Hypothalamus (tissue), 51 donors: ENCODE measurements around the gene HAPLN3.
A peak's percentile ranks its signal among the peaks of the same experiment; 100 is the strongest.
"Not testable (repeated sequence)": the region's sequence is repeated elsewhere in the genome, so short reads cannot be mapped to it uniquely, and the experiment has no call there.

Source experiments
- DNase-seq, 51 donors: peaks; one replicate each; lab custom pipeline; 2025; lab: John Stamatoyannopoulos, UW

The HAPLN3 gene

GRCh38 chr15:88894819-88895767 is at the start of gene HAPLN3:
Gene HAPLN3 (minus strand): TSS chr15:88895544. CDS start chr15:88887298, 8,246 bp downstream.
- DNase-seq = no peak

GRCh38 chr15:88940110-88940675 is 44.8 kb upstream of the HAPLN3 start:
- no peak for DNase-seq

- DNase-seq = no peak
Measured at GRCh38 chr15:88939486-88939806, 44.1 kb upstream of the HAPLN3 start.

- no peak for DNase-seq
Measured at GRCh38 chr15:88938802-88939485, 43.6 kb upstream of the HAPLN3 start.

GRCh38 chr15:88934449-88934848 is 39.1 kb upstream of the HAPLN3 start:
- DNase-seq = not testable (repeated sequence)

- DNase-seq = no peak
Measured at GRCh38 chr15:88932875-88933330, 37.6 kb upstream of the HAPLN3 start.

GRCh38 chr15:88932271-88932874 is 37.0 kb upstream of the HAPLN3 start:
- peak in 28 of 51 donors; percentile 9 to 80 (median 46) for DNase-seq

- DNase-seq = no peak
Measured at GRCh38 chr15:88930579-88930978, 35.2 kb upstream of the HAPLN3 start.

- DNase-seq = not testable (repeated sequence)
Measured at GRCh38 chr15:88929358-88930098, 34.2 kb upstream of the HAPLN3 start.

GRCh38 chr15:88928192-88928591 is 32.8 kb upstream of the HAPLN3 start:
- DNase-seq = not testable (repeated sequence)

- DNase-seq = not testable (repeated sequence)
Measured at GRCh38 chr15:88925648-88926047, 30.3 kb upstream of the HAPLN3 start.

- DNase-seq = not testable (repeated sequence)
Measured at GRCh38 chr15:88920892-88921435, 25.6 kb upstream of the HAPLN3 start.

GRCh38 chr15:88920186-88920891 is 25.0 kb upstream of the HAPLN3 start:
- DNase-seq = no peak

- DNase-seq = no peak
Measured at GRCh38 chr15:88918738-88919137, 23.4 kb upstream of the HAPLN3 start.

GRCh38 chr15:88917760-88918159 is 22.4 kb upstream of the HAPLN3 start:
- DNase-seq = no peak

- no peak for DNase-seq
Measured at GRCh38 chr15:88915354-88915753, 20.0 kb upstream of the HAPLN3 start.

GRCh38 chr15:88913850-88914169 is 18.5 kb upstream of the HAPLN3 start:
- DNase-seq = no peak

GRCh38 chr15:88913017-88913849 is 17.9 kb upstream of the HAPLN3 start, which contains the start of gene MFGE8:
Gene MFGE8 (minus strand): TSS chr15:88913379. CDS start chr15:88913319, 60 bp downstream.
- DNase-seq = peak in 44 of 51 donors; percentile 5 to 80 (median 60)
